Measurements from ENCODE around the gene EFCAB13.

EFCAB13 gene

GRCh38 chr17:47323382-47324223 lies at the start of gene EFCAB13:
EFCAB13 (plus strand) TSS chr17:47323955; CDS start chr17:47328354, 4,399 bp downstream.
- DNase-seq (ENCODE audit: low read depth, low spot score): peak; percentile 99

- DNase-seq (ENCODE audit: low read depth, low spot score): no peak
Observed at GRCh38 chr17:47274319-47275069, 49.3 kb upstream of the EFCAB13 start.

- peak; percentile 96 for DNase-seq (ENCODE audit: low read depth, low spot score)
Observed at GRCh38 chr17:47275245-47275984, 48.3 kb upstream of the EFCAB13 start.

- no peak for DNase-seq (ENCODE audit: low read depth, low spot score)
Observed at GRCh38 chr17:47276444-47276843, 47.3 kb upstream of the EFCAB13 start.

- DNase-seq (ENCODE audit: low read depth, low spot score): peak; percentile 95
Observed at GRCh38 chr17:47276868-47277267, 46.9 kb upstream of the EFCAB13 start.

- DNase-seq (ENCODE audit: low read depth, low spot score): no peak
Observed at GRCh38 chr17:47277921-47278320, 45.8 kb upstream of the EFCAB13 start.

- no peak for DNase-seq (ENCODE audit: low read depth, low spot score)
Observed at GRCh38 chr17:47278561-47278960, 45.2 kb upstream of the EFCAB13 start.

GRCh38 chr17:47279062-47279801 lies 44.5 kb upstream of the EFCAB13 start:
- DNase-seq (ENCODE audit: low read depth, low spot score): peak; percentile 45

- DNase-seq (ENCODE audit: low read depth, low spot score): no peak
Observed at GRCh38 chr17:47280072-47280811, 43.5 kb upstream of the EFCAB13 start.

- no peak for DNase-seq (ENCODE audit: low read depth, low spot score)
Observed at GRCh38 chr17:47281216-47281615, 42.5 kb upstream of the EFCAB13 start.

- no peak for DNase-seq (ENCODE audit: low read depth, low spot score)
Observed at GRCh38 chr17:47285003-47285402, 38.8 kb upstream of the EFCAB13 start.

GRCh38 chr17:47286198-47286914 lies 37.4 kb upstream of the EFCAB13 start:
- DNase-seq (ENCODE audit: low read depth, low spot score): no peak

GRCh38 chr17:47287068-47287467 lies 36.7 kb upstream of the EFCAB13 start:
- DNase-seq (ENCODE audit: low read depth, low spot score): no peak

- DNase-seq (ENCODE audit: low read depth, low spot score): no peak
Observed at GRCh38 chr17:47287639-47288038, 36.1 kb upstream of the EFCAB13 start.

- DNase-seq (ENCODE audit: low read depth, low spot score): no peak
Observed at GRCh38 chr17:47288531-47289116, 35.1 kb upstream of the EFCAB13 start.

GRCh38 chr17:47289302-47289701 lies 34.5 kb upstream of the EFCAB13 start:
- DNase-seq (ENCODE audit: low read depth, low spot score): no peak

- DNase-seq (ENCODE audit: low read depth, low spot score): no peak
Observed at GRCh38 chr17:47290870-47291241, 32.9 kb upstream of the EFCAB13 start.

- DNase-seq (ENCODE audit: low read depth, low spot score): no peak
Observed at GRCh38 chr17:47291242-47291873, 32.4 kb upstream of the EFCAB13 start.

- DNase-seq (ENCODE audit: low read depth, low spot score): no peak
Observed at GRCh38 chr17:47292206-47292605, 31.5 kb upstream of the EFCAB13 start.
